ENCODE data around the gene RCN2.
A peak's percentile ranks its signal among the peaks of the same experiment; 100 is the strongest.

RCN2 gene

GRCh38 chr15:76912430-76912829 is 19.1 kb upstream of the RCN2 start:
- Mint-ChIP-seq H3K9me3 (no peaks in the 10 kb centered on the region), H3K27me3 (peaks cover 6% of the 10 kb centered on the region), H3K4me1 (ENCODE audit: low read depth) (no peaks in the 10 kb centered on the region), H3K36me3 (ENCODE audit: low read depth) (no peaks in the 10 kb centered on the region), H3K27ac (no peak overlapping the region), H3K4me3 (no peak overlapping the region)

- H3K27ac Mint-ChIP-seq: no peak overlapping the region
- H3K4me1 Mint-ChIP-seq (ENCODE audit: low read depth): no peaks in the 10 kb centered on the region
- no peaks in the 10 kb centered on the region for H3K36me3 Mint-ChIP-seq (ENCODE audit: low read depth)
- H3K9me3 Mint-ChIP-seq: no peaks in the 10 kb centered on the region
- peaks cover 9% of the 10 kb centered on the region for H3K27me3 Mint-ChIP-seq
- H3K4me3 Mint-ChIP-seq: no peak overlapping the region
Measured at GRCh38 chr15:76913737-76914136, 17.8 kb upstream of the RCN2 start.

GRCh38 chr15:76916369-76916768 is 15.2 kb upstream of the RCN2 start:
- no peaks in the 10 kb centered on the region for H3K4me1 Mint-ChIP-seq (ENCODE audit: low read depth)
- no peak overlapping the region for H3K4me3 Mint-ChIP-seq
- H3K9me3 Mint-ChIP-seq: no peaks in the 10 kb centered on the region
- H3K36me3 Mint-ChIP-seq (ENCODE audit: low read depth): no peaks in the 10 kb centered on the region
- H3K27me3 Mint-ChIP-seq: peaks cover 19% of the 10 kb centered on the region
- no peak overlapping the region for H3K27ac Mint-ChIP-seq

- peaks cover 5% of the 10 kb centered on the region for H3K27me3 Mint-ChIP-seq
- no peak overlapping the region for H3K27ac Mint-ChIP-seq
- no peaks in the 10 kb centered on the region for H3K9me3 Mint-ChIP-seq
- no peak overlapping the region for H3K4me3 Mint-ChIP-seq
- H3K36me3 Mint-ChIP-seq (ENCODE audit: low read depth): peaks cover 4% of the 10 kb centered on the region
- H3K4me1 Mint-ChIP-seq (ENCODE audit: low read depth): peaks cover 21% of the 10 kb centered on the region
Measured at GRCh38 chr15:76928201-76928600, 3.3 kb upstream of the RCN2 start.

DNA sequence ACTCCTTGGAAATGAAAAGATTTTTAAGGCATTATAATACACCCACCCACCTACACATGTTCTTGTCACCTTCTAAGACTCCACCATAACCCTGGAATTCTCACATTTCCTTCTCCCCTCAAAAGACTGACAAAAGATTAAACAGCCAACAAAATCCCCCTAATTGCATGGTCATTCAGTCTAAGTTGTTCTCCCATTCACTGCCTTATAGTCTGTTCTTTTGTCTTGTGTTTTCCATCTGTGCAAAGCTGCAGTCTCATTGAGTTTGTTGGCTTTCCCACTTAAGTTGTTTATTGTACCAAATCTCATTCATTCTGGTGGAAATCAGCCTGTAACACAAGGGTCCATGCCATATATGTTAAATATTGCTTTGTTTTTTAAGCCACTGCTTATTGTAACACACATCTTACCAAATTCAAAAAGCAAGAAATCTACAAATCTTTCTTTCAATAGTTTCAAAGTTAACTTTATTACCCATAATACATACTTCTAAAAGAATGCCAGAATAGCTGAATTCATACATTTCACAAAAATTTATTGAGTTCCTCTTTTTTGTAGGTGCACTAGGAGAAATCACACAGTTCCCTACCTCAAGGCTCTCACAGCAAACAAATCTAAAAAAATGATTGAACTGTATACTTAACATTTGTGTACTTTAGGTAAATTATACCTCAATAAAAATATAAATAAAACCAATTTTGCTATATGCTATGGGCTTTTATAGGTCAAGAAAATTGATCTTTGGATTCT is 2.4 kb upstream of the RCN2 start:
- peaks cover 5% of the 10 kb centered on the region for H3K27me3 Mint-ChIP-seq
- no peaks in the 10 kb centered on the region for H3K9me3 Mint-ChIP-seq
- H3K4me3 Mint-ChIP-seq: no peak overlapping the region
- H3K36me3 Mint-ChIP-seq (ENCODE audit: low read depth): peaks cover 12% of the 10 kb centered on the region
- peaks cover 27% of the 10 kb centered on the region for H3K4me1 Mint-ChIP-seq (ENCODE audit: low read depth)
- no peak overlapping the region for H3K27ac Mint-ChIP-seq

GRCh38 chr15:76930831-76931396 is 635 bp upstream of the RCN2 start:
- H3K4me1 Mint-ChIP-seq (ENCODE audit: low read depth): peaks cover 41% of the 10 kb centered on the region
- H3K36me3 Mint-ChIP-seq (ENCODE audit: low read depth): peaks cover 27% of the 10 kb centered on the region
- H3K27me3 Mint-ChIP-seq: no peaks in the 10 kb centered on the region
- H3K9me3 Mint-ChIP-seq: no peaks in the 10 kb centered on the region
- H3K4me3 Mint-ChIP-seq: peak overlapping the region; percentile 94
- peak overlapping the region; percentile 66 for H3K27ac Mint-ChIP-seq

GRCh38 chr15:76932135-76932966 is 802 bp downstream of the RCN2 start:
- H3K9me3 Mint-ChIP-seq: no peaks in the 10 kb centered on the region
- no peaks in the 10 kb centered on the region for H3K27me3 Mint-ChIP-seq
- peaks cover 41% of the 10 kb centered on the region for H3K4me1 Mint-ChIP-seq (ENCODE audit: low read depth)
- H3K4me3 Mint-ChIP-seq: peak overlapping the region; percentile 94
- peaks cover 39% of the 10 kb centered on the region for H3K36me3 Mint-ChIP-seq (ENCODE audit: low read depth)
- H3K27ac Mint-ChIP-seq: peak overlapping the region; percentile 74

DNA sequence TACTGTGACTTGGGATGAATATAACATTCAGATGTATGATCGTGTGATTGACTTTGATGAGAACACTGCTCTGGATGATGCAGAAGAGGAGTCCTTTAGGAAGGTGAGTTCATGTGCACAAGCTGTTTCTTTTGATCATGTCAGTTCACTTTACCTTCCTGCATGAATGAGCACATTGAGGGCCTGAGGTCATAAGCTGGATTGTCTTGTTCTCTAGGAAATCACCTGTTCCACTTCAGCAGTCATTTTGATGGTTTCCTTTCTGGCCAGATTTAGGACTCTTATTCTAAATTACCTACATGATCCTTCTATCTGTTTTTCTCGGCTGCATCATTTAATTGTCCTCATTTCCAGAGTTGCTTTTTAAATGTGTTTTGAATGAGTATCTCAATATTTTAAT is 4.1 kb downstream of the RCN2 start:
- Mint-ChIP-seq H3K9me3 (no peaks in the 10 kb centered on the region), H3K27ac (no peak overlapping the region), H3K36me3 (ENCODE audit: low read depth) (peaks cover 50% of the 10 kb centered on the region), H3K27me3 (no peaks in the 10 kb centered on the region), H3K4me3 (peak overlapping the region; percentile 35), H3K4me1 (ENCODE audit: low read depth) (peaks cover 48% of the 10 kb centered on the region)

- no peak overlapping the region for H3K27ac Mint-ChIP-seq
- H3K9me3 Mint-ChIP-seq: no peaks in the 10 kb centered on the region
- H3K36me3 Mint-ChIP-seq (ENCODE audit: low read depth): peaks cover 51% of the 10 kb centered on the region
- peaks cover 41% of the 10 kb centered on the region for H3K4me1 Mint-ChIP-seq (ENCODE audit: low read depth)
- no peaks in the 10 kb centered on the region for H3K27me3 Mint-ChIP-seq
- H3K4me3 Mint-ChIP-seq: no peak overlapping the region
Measured at GRCh38 chr15:76936671-76937070, 5.1 kb downstream of the RCN2 start.

- H3K27ac Mint-ChIP-seq: no peak overlapping the region
- peaks cover 50% of the 10 kb centered on the region for H3K36me3 Mint-ChIP-seq (ENCODE audit: low read depth)
- peaks cover 24% of the 10 kb centered on the region for H3K4me1 Mint-ChIP-seq (ENCODE audit: low read depth)
- H3K4me3 Mint-ChIP-seq: no peak overlapping the region
- H3K27me3 Mint-ChIP-seq: no peaks in the 10 kb centered on the region
- H3K9me3 Mint-ChIP-seq: no peaks in the 10 kb centered on the region
Measured at GRCh38 chr15:76938752-76939151, 7.2 kb downstream of the RCN2 start.

DNA sequence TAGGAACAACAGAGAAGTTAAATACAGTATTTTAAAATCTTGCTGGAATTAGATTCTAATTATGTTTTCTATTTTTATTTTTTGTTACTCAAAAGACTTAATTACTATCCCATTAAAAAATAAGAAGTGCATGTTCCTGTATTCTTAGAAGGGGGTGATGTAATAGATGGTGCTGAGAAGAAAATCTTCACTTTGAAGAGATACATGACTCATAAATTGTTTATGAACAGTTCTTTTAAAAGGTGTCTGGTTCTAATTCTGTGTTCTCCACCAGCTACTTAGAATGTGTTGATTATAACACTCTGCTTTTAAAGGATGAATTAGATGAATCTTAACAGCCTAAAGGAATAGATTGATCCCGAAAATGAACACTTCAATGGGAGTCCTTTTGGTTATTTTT is 8.2 kb downstream of the RCN2 start:
- peaks cover 19% of the 10 kb centered on the region for H3K4me1 Mint-ChIP-seq (ENCODE audit: low read depth)
- no peaks in the 10 kb centered on the region for H3K9me3 Mint-ChIP-seq
- no peak overlapping the region for H3K4me3 Mint-ChIP-seq
- no peaks in the 10 kb centered on the region for H3K27me3 Mint-ChIP-seq
- H3K36me3 Mint-ChIP-seq (ENCODE audit: low read depth): peaks cover 50% of the 10 kb centered on the region
- H3K27ac Mint-ChIP-seq: no peak overlapping the region

GRCh38 chr15:76941636-76942035 is 10.1 kb downstream of the RCN2 start:
- no peaks in the 10 kb centered on the region for H3K27me3 Mint-ChIP-seq
- H3K27ac Mint-ChIP-seq: no peak overlapping the region
- peaks cover 10% of the 10 kb centered on the region for H3K4me1 Mint-ChIP-seq (ENCODE audit: low read depth)
- peaks cover 48% of the 10 kb centered on the region for H3K36me3 Mint-ChIP-seq (ENCODE audit: low read depth)
- no peaks in the 10 kb centered on the region for H3K9me3 Mint-ChIP-seq
- H3K4me3 Mint-ChIP-seq: no peak overlapping the region

- Mint-ChIP-seq H3K4me3 (no peak overlapping the region), H3K27ac (no peak overlapping the region), H3K4me1 (ENCODE audit: low read depth) (peaks cover 17% of the 10 kb centered on the region), H3K27me3 (no peaks in the 10 kb centered on the region), H3K36me3 (ENCODE audit: low read depth) (peaks cover 48% of the 10 kb centered on the region), H3K9me3 (no peaks in the 10 kb centered on the region)
Measured at GRCh38 chr15:76942331-76942730, 10.8 kb downstream of the RCN2 start.

- Mint-ChIP-seq H3K27ac (no peak overlapping the region), H3K27me3 (no peaks in the 10 kb centered on the region), H3K4me1 (ENCODE audit: low read depth) (peaks cover 12% of the 10 kb centered on the region), H3K4me3 (no peak overlapping the region), H3K9me3 (no peaks in the 10 kb centered on the region), H3K36me3 (ENCODE audit: low read depth) (peaks cover 59% of the 10 kb centered on the region)
Measured at GRCh38 chr15:76945494-76946093, 14.0 kb downstream of the RCN2 start.

- H3K27ac Mint-ChIP-seq: no peak overlapping the region
- no peak overlapping the region for H3K4me3 Mint-ChIP-seq
- H3K9me3 Mint-ChIP-seq: no peaks in the 10 kb centered on the region
- no peaks in the 10 kb centered on the region for H3K27me3 Mint-ChIP-seq
- H3K4me1 Mint-ChIP-seq (ENCODE audit: low read depth): peaks cover 20% of the 10 kb centered on the region
- peaks cover 61% of the 10 kb centered on the region for H3K36me3 Mint-ChIP-seq (ENCODE audit: low read depth)
Measured at GRCh38 chr15:76947454-76947853, 15.9 kb downstream of the RCN2 start.
